ENCODE measurements around the gene OPCML. TPM values are rescaled to one million over a fixed set of nuclear protein-coding genes. Genes with fewer than 3 reads are reported as not detected.

The OPCML gene
- total and polyA plus RNA-seq, 2 donors (not counting 1 experiment from before 2014, with no cell fraction given) = 0.99 to 2.8 TPM

- Histone ChIP-seq H3K27me3 (ENCODE audit: control insufficient read depth, insufficient read depth, low read length) (no peaks in the 10 kb centered on the region), H3K4me2 (ENCODE audit: extremely low read depth, insufficient read depth, low read length) (no peak overlapping the region), H3K9me3 (ENCODE audit: control insufficient read depth, insufficient read depth, low read depth, low read length) (no peaks in the 10 kb centered on the region), H3K9ac (ENCODE audit: insufficient read depth, low read length) (no peak overlapping the region), H3K4me1 (ENCODE audit: control insufficient read depth, extremely low read depth, insufficient read depth, low read length) (no peaks in the 10 kb centered on the region), H3K79me2 (ENCODE audit: control insufficient read depth, insufficient read depth, low read length) (no peaks in the 10 kb centered on the region), H3K4me3 (replicated peaks in 1 of 4; ENCODE audit: control extremely low read depth in 1 of 4, insufficient read depth in 1 of 4, low read depth in 3 of 4, low read length in 4 of 4) (no peak overlapping the region), H3K36me3 (ENCODE audit: control insufficient read depth, insufficient read depth, low read length) (no peaks in the 10 kb centered on the region), H4K20me1 (ENCODE audit: control insufficient read depth, extremely low read depth, insufficient read depth, low read length) (no peaks in the 10 kb centered on the region), H2AFZ (ENCODE audit: low read length) (no peak overlapping the region), H3K27ac (ENCODE audit: insufficient read depth, low read length) (no peak overlapping the region)
- TF ChIP-seq EZH2 (IDR thresholded peaks at IDR 0.05; ENCODE audit: low read length, missing control alignments) (no peak), CTCF (conservative IDR thresholded peaks at IDR 0.05 in 1 of 2, IDR thresholded peaks at IDR 0.05 in 1 of 2; ENCODE audit: low read depth in 1 of 2, low read length in 2 of 2) (no peak)
- no peak for DNase-seq (ENCODE audit: low read depth in 2 of 2)
These were observed 206.6 kb downstream of the OPCML start for GRCh38 chr11:133325711-133326110.

- Histone ChIP-seq H4K20me1 (ENCODE audit: control insufficient read depth, extremely low read depth, insufficient read depth, low read length) (no peaks in the 10 kb centered on the region), H3K4me1 (ENCODE audit: control insufficient read depth, extremely low read depth, insufficient read depth, low read length) (no peaks in the 10 kb centered on the region), H3K9ac (ENCODE audit: insufficient read depth, low read length) (no peak overlapping the region), H3K9me3 (ENCODE audit: control insufficient read depth, insufficient read depth, low read depth, low read length) (no peaks in the 10 kb centered on the region), H3K4me2 (ENCODE audit: extremely low read depth, insufficient read depth, low read length) (no peak overlapping the region), H3K4me3 (replicated peaks in 1 of 4; ENCODE audit: control extremely low read depth in 1 of 4, insufficient read depth in 1 of 4, low read depth in 3 of 4, low read length in 4 of 4) (no peak overlapping the region), H3K27me3 (ENCODE audit: control insufficient read depth, insufficient read depth, low read length) (no peaks in the 10 kb centered on the region), H3K79me2 (ENCODE audit: control insufficient read depth, insufficient read depth, low read length) (no peaks in the 10 kb centered on the region), H3K27ac (ENCODE audit: insufficient read depth, low read length) (no peak overlapping the region), H3K36me3 (ENCODE audit: control insufficient read depth, insufficient read depth, low read length) (no peaks in the 10 kb centered on the region), H2AFZ (ENCODE audit: low read length) (no peak overlapping the region)
- TF ChIP-seq CTCF (conservative IDR thresholded peaks at IDR 0.05 in 1 of 2, IDR thresholded peaks at IDR 0.05 in 1 of 2; ENCODE audit: low read depth in 1 of 2, low read length in 2 of 2) = no peak
- TF ChIP-seq EZH2 (IDR thresholded peaks at IDR 0.05; ENCODE audit: low read length, missing control alignments) = no peak
- no peak for DNase-seq (ENCODE audit: low read depth in 2 of 2)
These were observed 208.9 kb downstream of the OPCML start for GRCh38 chr11:133323354-133323753.

DNA sequence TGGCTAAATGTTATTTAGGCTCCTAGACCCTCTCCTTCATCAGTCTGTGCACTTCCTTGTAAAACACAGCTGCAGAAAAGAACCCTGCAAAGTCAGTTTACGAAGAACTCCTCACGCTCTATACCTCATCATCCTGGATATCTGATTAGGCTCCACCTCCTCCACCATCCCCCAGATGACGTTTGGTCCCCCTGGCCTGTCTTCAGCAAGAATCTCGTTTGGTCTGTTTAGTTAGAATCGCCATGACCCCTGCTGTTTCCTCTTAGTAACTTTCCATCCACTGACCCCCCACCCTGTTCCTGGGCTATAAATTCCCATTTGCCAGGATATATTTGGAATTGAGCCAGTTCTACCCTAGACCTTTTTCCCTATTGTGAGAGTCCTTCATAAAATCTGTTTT lies 214.1 kb downstream of the OPCML start:
- Histone ChIP-seq H3K36me3 (ENCODE audit: control insufficient read depth, insufficient read depth, low read length) (no peaks in the 10 kb centered on the region), H3K27ac (ENCODE audit: insufficient read depth, low read length) (no peak overlapping the region), H3K4me1 (ENCODE audit: control insufficient read depth, extremely low read depth, insufficient read depth, low read length) (no peaks in the 10 kb centered on the region), H3K9me3 (ENCODE audit: control insufficient read depth, insufficient read depth, low read depth, low read length) (no peaks in the 10 kb centered on the region), H4K20me1 (ENCODE audit: control insufficient read depth, extremely low read depth, insufficient read depth, low read length) (no peaks in the 10 kb centered on the region), H2AFZ (ENCODE audit: low read length) (no peak overlapping the region), H3K9ac (ENCODE audit: insufficient read depth, low read length) (no peak overlapping the region), H3K4me2 (ENCODE audit: extremely low read depth, insufficient read depth, low read length) (no peak overlapping the region), H3K79me2 (ENCODE audit: control insufficient read depth, insufficient read depth, low read length) (no peaks in the 10 kb centered on the region), H3K27me3 (ENCODE audit: control insufficient read depth, insufficient read depth, low read length) (no peaks in the 10 kb centered on the region), H3K4me3 (replicated peaks in 1 of 4; ENCODE audit: control extremely low read depth in 1 of 4, insufficient read depth in 1 of 4, low read depth in 3 of 4, low read length in 4 of 4) (no peak overlapping the region)
- TF ChIP-seq EZH2 (IDR thresholded peaks at IDR 0.05; ENCODE audit: low read length, missing control alignments) (no peak), CTCF (conservative IDR thresholded peaks at IDR 0.05 in 1 of 2, IDR thresholded peaks at IDR 0.05 in 1 of 2; ENCODE audit: low read depth in 1 of 2, low read length in 2 of 2) (no peak)
- DNase-seq (ENCODE audit: low read depth in 2 of 2) = no peak
